MM.1S (cell line): ENCODE results near the gene TMEM132D.

Experiments
- DNase-seq: peaks from one replicate; pipeline ENCODE4 v3.0.0-alpha.2; 2015
- H2AFZ ChIP-seq: fragments of 300-600 bp; sonication (generic); 2 replicates; pipeline ENCODE4 v1.6.0; 2016; ENCODE audit warnings: antibody characterized with exemption, low read length
- H3F3A ChIP-seq: fragments of 300-600 bp; sonication (generic); 2 replicates; pipeline ENCODE4 v1.6.1; 2016; ENCODE audit warnings: mild to moderate bottlenecking, antibody characterized with exemption, low read length, moderate library complexity, mixed read lengths; ENCODE audit not compliant: insufficient read depth
- H3K27ac ChIP-seq: fragments of 300-600 bp; sonication (generic); 2 replicates; pipeline ENCODE4 v1.5.1; 2016; ENCODE audit warnings: mild to moderate bottlenecking, low read length
- H3K27me3 ChIP-seq: fragments of 300-600 bp; sonication (generic); replicated peaks from 2 replicates; pipeline ENCODE4 v1.6.0; 2016; ENCODE audit warnings: low read length; ENCODE audit not compliant: insufficient read depth
- H3K36me3 ChIP-seq: fragments of 300-600 bp; sonication (generic); replicated peaks from 2 replicates; pipeline ENCODE4 v1.6.1; 2016; ENCODE audit warnings: mild to moderate bottlenecking, low read length, mixed read lengths; ENCODE audit not compliant: insufficient read depth
- H3K4me1 ChIP-seq: fragments of 300-600 bp; sonication (generic); 2 replicates; pipeline ENCODE4 v1.6.1; 2016; ENCODE audit warnings: low read length, mixed read lengths
- H3K4me2 ChIP-seq: fragments of 300-600 bp; sonication (generic); 2 replicates; pipeline ENCODE4 v1.6.0; 2016; ENCODE audit warnings: low read depth, low read length
- H3K4me3 ChIP-seq: fragments of 300-600 bp; sonication (generic); 2 replicates; pipeline ENCODE4 v1.5.1; 2016; ENCODE audit warnings: low read length, mixed read lengths
- H3K79me2 ChIP-seq: fragments of 300-600 bp; sonication (generic); 2 replicates; pipeline ENCODE4 v1.6.1; 2016; ENCODE audit warnings: mixed run types, low read length, mixed read lengths
- H3K9ac ChIP-seq: fragments of 300-600 bp; sonication (generic); 2 replicates; pipeline ENCODE4 v1.6.1; 2016; ENCODE audit warnings: low read length, mixed read lengths
- H3K9me2 ChIP-seq: fragments of 300-600 bp; sonication (generic); replicated peaks from 2 replicates; pipeline ENCODE4 v1.6.1; 2016; ENCODE audit warnings: mild to moderate bottlenecking, low read length, mixed read lengths; ENCODE audit not compliant: insufficient read depth
- H3K9me3 ChIP-seq: fragments of 300-600 bp; sonication (generic); replicated peaks from 2 replicates; pipeline ENCODE4 v1.6.1; 2016; ENCODE audit warnings: mild to moderate bottlenecking, low read length, mixed read lengths; ENCODE audit not compliant: insufficient read depth
- H4K20me1 ChIP-seq: fragments of 300-600 bp; sonication (generic); 2 replicates; pipeline ENCODE4 v1.6.1; 2016; ENCODE audit warnings: mild to moderate bottlenecking, low read length, moderate library complexity, mixed read lengths; ENCODE audit not compliant: insufficient read depth
- CTCF ChIP-seq: fragments of 300-600 bp; sonication (generic); IDR thresholded peaks from 2 replicates; pipeline ENCODE4 v1.5.1; 2016; ENCODE audit warnings: antibody characterized with exemption, low read length, mixed read lengths
- EZH2 ChIP-seq: fragments of 300-600 bp; sonication (generic); optimal IDR thresholded peaks from 2 replicates; pipeline ENCODE3; 2017; ENCODE audit warnings: low read depth, mild to moderate bottlenecking, antibody characterized with exemption, low read length, mixed read lengths
- EZH2phosphoT487 ChIP-seq: fragments of 300-600 bp; sonication (generic); IDR thresholded peaks from 2 replicates; pipeline ENCODE4 v1.6.1; 2018; ENCODE audit warnings: antibody characterized with exemption, low read length

TMEM132D gene

GRCh38 chr12:129423041-129423580 is 480.7 kb downstream of the TMEM132D start:
- Histone ChIP-seq H3K79me2 (no peaks in the 10 kb centered on the region), H3K4me1 (no peaks in the 10 kb centered on the region), H3K27ac (no peak overlapping the region), H3K9me3 (no peaks in the 10 kb centered on the region), H3K36me3 (no peaks in the 10 kb centered on the region), H4K20me1 (no peaks in the 10 kb centered on the region), H2AFZ (no peak overlapping the region), H3K9ac (no peak overlapping the region), H3K4me2 (no peak overlapping the region), H3F3A (no peaks in the 10 kb centered on the region), H3K9me2 (no peaks in the 10 kb centered on the region), H3K27me3 (no peaks in the 10 kb centered on the region), H3K4me3 (no peak overlapping the region)
- DNase-seq, result no peak
- TF ChIP-seq EZH2 (no peak), CTCF (no peak), EZH2phosphoT487 (no peak)

- no peak for DNase-seq
- Histone ChIP-seq H3K9me3 (no peaks in the 10 kb centered on the region), H3K36me3 (no peaks in the 10 kb centered on the region), H4K20me1 (no peaks in the 10 kb centered on the region), H3K4me3 (no peak overlapping the region), H3K27me3 (no peaks in the 10 kb centered on the region), H3K4me1 (no peaks in the 10 kb centered on the region), H3K27ac (no peak overlapping the region), H3F3A (no peaks in the 10 kb centered on the region), H3K79me2 (no peaks in the 10 kb centered on the region), H2AFZ (no peak overlapping the region), H3K4me2 (no peak overlapping the region), H3K9ac (no peak overlapping the region), H3K9me2 (no peaks in the 10 kb centered on the region)
- no peak for TF ChIP-seq CTCF
- TF ChIP-seq EZH2phosphoT487, result no peak
- TF ChIP-seq EZH2, result no peak
Observed at GRCh38 chr12:129413295-129413694, 490.5 kb downstream of the TMEM132D start.

- no peaks in the 10 kb centered on the region for H3K9me2 ChIP-seq
- H3K36me3 ChIP-seq, result no peaks in the 10 kb centered on the region
- no peak overlapping the region for H3K9ac ChIP-seq
- DNase-seq, result no peak
- H3K27ac ChIP-seq, result no peak overlapping the region
- H3F3A ChIP-seq, result no peaks in the 10 kb centered on the region
- H3K79me2 ChIP-seq, result no peaks in the 10 kb centered on the region
- no peak overlapping the region for H3K4me3 ChIP-seq
- no peaks in the 10 kb centered on the region for H3K27me3 ChIP-seq
- no peaks in the 10 kb centered on the region for H3K4me1 ChIP-seq
- H2AFZ ChIP-seq, result no peak overlapping the region
- no peaks in the 10 kb centered on the region for H3K9me3 ChIP-seq
- H4K20me1 ChIP-seq, result no peaks in the 10 kb centered on the region
- TF ChIP-seq EZH2phosphoT487, result no peak
- TF ChIP-seq CTCF, result no peak
- no peak for TF ChIP-seq EZH2
- H3K4me2 ChIP-seq, result no peak overlapping the region
Observed at GRCh38 chr12:129409281-129409680, 494.5 kb downstream of the TMEM132D start.
